Measurements from ENCODE around the gene CIART. TPM values are rescaled to one million over a fixed set of nuclear protein-coding genes. Genes with fewer than 3 reads are reported as not detected.

Gene CIART
- total and polyA plus RNA-seq, 2 of the 8 experiments (the other 6 are each of a cell fraction or from before 2014, with no cell fraction given): 9.6 to 33.3 TPM

DNA sequence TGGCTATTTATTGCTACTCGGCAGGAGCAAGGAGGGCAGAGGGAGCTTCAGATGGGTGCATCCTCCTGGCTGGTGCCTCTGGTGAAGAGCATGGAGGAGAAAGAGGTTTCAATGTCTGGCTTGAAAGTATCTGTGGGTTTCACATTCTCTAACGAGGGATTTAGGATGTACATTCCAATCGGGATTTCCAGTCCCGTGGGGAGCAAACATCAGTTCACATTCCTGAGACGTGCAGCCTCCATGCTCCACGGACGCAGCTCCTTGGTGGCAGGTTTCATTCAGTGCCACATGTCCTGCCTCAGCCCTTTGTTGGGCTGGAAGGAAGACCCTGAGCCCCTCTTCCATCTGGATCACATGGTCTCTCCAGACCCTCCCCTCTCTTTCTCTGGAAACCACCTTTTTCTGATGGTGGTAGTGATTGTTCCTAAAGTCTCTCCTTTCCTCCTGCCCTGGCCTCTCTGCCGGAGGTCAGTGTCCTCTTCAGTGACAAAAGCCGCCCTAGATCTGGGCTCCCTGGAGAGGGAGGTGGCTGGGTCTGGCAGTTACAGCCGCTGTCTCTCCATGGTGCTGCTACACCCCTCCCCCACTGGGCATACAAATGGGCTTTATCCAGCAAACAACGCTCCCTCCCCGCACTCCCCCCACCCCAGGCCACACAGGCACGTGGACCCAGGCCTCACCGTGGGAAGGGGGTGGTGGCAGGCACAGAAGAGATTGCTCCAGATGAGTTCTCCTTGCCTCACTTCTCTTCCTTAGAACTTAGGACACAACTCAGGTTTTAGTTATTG, 25.6 kb upstream of the CIART start:
- CTCF ChIA-PET (ENCODE audit: partially characterized antibody): interaction anchor here (0.6 to 17.5 kb wide), 16 partner anchors 11 to 276 kb away, joined by 3 to 326 read pairs (median 6); partner anchors contain the start of genes APH1A, C1orf54 and CIART
- TF ChIP-seq PHF8 (conservative IDR thresholded peaks at IDR 0.05; ENCODE audit: low read depth, low read length) (no peak), BRCA1 (IDR thresholded peaks at IDR 0.05; ENCODE audit: low read depth, low read length) (no peak), GABPA (IDR thresholded peaks at IDR 0.05; ENCODE audit: borderline replicate concordance, insufficient read depth, low read length) (no peak), RFX5 (IDR thresholded peaks at IDR 0.05; ENCODE audit: borderline replicate concordance, low read depth, low read length) (no peak), CBX8 (IDR thresholded peaks at IDR 0.05; ENCODE audit: borderline replicate concordance, low read depth, low read length) (no peak), ASH2L (IDR thresholded peaks at IDR 0.05; ENCODE audit: low read length) (no peak), CEBPB (IDR thresholded peaks at IDR 0.05; ENCODE audit: low read depth, low read length) (no peak), MAFK (IDR thresholded peaks at IDR 0.05; ENCODE audit: low read depth, low read length) (no peak)
- TF ChIP-seq, protein P1, sequence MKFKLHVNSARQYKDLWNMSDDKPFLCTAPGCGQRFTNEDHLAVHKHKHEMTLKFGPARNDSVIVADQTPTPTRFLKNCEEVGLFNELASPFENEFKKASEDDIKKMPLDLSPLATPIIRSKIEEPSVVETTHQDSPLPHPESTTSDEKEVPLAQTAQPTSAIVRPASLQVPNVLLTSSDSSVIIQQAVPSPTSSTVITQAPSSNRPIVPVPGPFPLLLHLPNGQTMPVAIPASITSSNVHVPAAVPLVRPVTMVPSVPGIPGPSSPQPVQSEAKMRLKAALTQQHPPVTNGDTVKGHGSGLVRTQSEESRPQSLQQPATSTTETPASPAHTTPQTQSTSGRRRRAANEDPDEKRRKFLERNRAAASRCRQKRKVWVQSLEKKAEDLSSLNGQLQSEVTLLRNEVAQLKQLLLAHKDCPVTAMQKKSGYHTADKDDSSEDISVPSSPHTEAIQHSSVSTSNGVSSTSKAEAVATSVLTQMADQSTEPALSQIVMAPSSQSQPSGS (IDR thresholded peaks at IDR 0.05; ENCODE audit: low read length): no peak

More for the DNA sequence above, 25.6 kb upstream of the CIART start:
- peak overlapping the region; percentile 78 to 99 for H3K4me2 ChIP-seq (ENCODE audit: insufficient read depth in 1 of 2, low read depth in 2 of 2, low read length in 2 of 2)
- DNase-seq (ENCODE audit: low read depth in 1 of 2, low spot score in 2 of 2): peak in 1 of 2 experiments; percentile 70
- peak overlapping the region; percentile 99 for H2AK5ac ChIP-seq (ENCODE audit: low read depth, low read length)
- peaks cover 2 to 8% (median 4%) of the 10 kb centered on the region in 4 experiments; a peak in 5 of 8 replicates for H3K36me3 ChIP-seq (ENCODE audit: control insufficient read depth in 2 of 4, insufficient read depth in 4 of 4, low read length in 3 of 4)
- H2BK12ac ChIP-seq (ENCODE audit: low read depth, low read length): peak overlapping the region; percentile 99
- H3K27ac ChIP-seq (ENCODE audit: low read depth, low read length): peak overlapping the region; percentile 95
- peaks cover 5% of the 10 kb centered on the region; the same call in 1 of the 2 replicates for H3K79me1 ChIP-seq (ENCODE audit: low read depth, low read length)
- H4K8ac ChIP-seq (ENCODE audit: extremely low read depth, insufficient read depth, low read length): peak overlapping the region; percentile 81; the same call in 1 of the 2 replicates
- H3K4me1 ChIP-seq (replicated peaks in 1 of 4; ENCODE audit: control insufficient read depth in 3 of 4, insufficient read depth in 4 of 4, low read length in 3 of 4): peaks cover 0 to 20% (median 14%) of the 10 kb centered on the region in 4 experiments; a peak in 6 of 7 replicates
- H3K23me2 ChIP-seq (ENCODE audit: low read depth, low read length): peaks cover 36% of the 10 kb centered on the region
- no peaks in the 10 kb centered on the region for H3K9me3 ChIP-seq (ENCODE audit: insufficient read depth in 2 of 2, low read depth in 1 of 2, low read length in 1 of 2)
- H3K9ac ChIP-seq (replicated peaks in 1 of 4; ENCODE audit: extremely low read depth in 1 of 4, low read depth in 3 of 4, low read length in 3 of 4): peak overlapping the region in 3 of 4 experiments; percentile 67 to 83 (median 80); a peak in 6 of 7 replicates
- H4K91ac ChIP-seq (replicated peaks; ENCODE audit: insufficient read length, low read length): peak overlapping the region; percentile 96
- no peak overlapping the region for H3K23ac ChIP-seq (ENCODE audit: insufficient read length)
- H2BK120ac ChIP-seq (replicated peaks; ENCODE audit: low read depth, low read length): peak overlapping the region; percentile 97
- peak overlapping the region; percentile 98 for H2BK5ac ChIP-seq (ENCODE audit: low read depth, low read length)
- H2BK20ac ChIP-seq (ENCODE audit: low read length): peak overlapping the region; percentile 96
- H3K18ac ChIP-seq (ENCODE audit: extremely low read depth, low read length): peak overlapping the region; percentile 100
- H3K14ac ChIP-seq (ENCODE audit: insufficient read length): peak overlapping the region; percentile 89
- H2BK15ac ChIP-seq (ENCODE audit: low read length): peak overlapping the region; percentile 100
- H4K5ac ChIP-seq (ENCODE audit: insufficient read length, low read depth, low read length): peak overlapping the region; percentile 64
- no peak for FAIRE-seq
- peak overlapping the region; percentile 67 for H3K56ac ChIP-seq (replicated peaks; ENCODE audit: insufficient read length, low read depth, low read length)
- 5% methylated on average over 14 of the region's 14 CpGs; no CpG with 5 or more reads in 1 of the 2 experiments for WGBS, 2 experiments (ENCODE audit: extremely low coverage in 1 of 2, insufficient coverage in 1 of 2, insufficient read length in 1 of 2, insufficient replicate concordance in 2 of 2, low coverage in 1 of 2, low lambda C conversion rate in 2 of 2, missing lambda C conversion rate in 1 of 2)
- H3K4me3 ChIP-seq (ENCODE audit: extremely low read depth in 1 of 4, insufficient read depth in 2 of 4, low read depth in 3 of 4, low read length in 4 of 4): peak overlapping the region; percentile 70 to 82 (median 80)
- no peak overlapping the region for H2AFZ ChIP-seq (ENCODE audit: low read length)
- no peaks in the 10 kb centered on the region for H4K20me1 ChIP-seq (replicated peaks in 1 of 2; ENCODE audit: control insufficient read depth in 1 of 2, insufficient read depth in 2 of 2, low read length in 2 of 2)
- no peaks in the 10 kb centered on the region for H3K27me3 ChIP-seq (replicated peaks in 1 of 4; ENCODE audit: control insufficient read depth in 3 of 4, extremely low read depth in 1 of 4, insufficient read depth in 3 of 4, low read length in 3 of 4)
- POLR2A ChIA-PET (ENCODE audit: partially characterized antibody): interaction anchor here (0.5 to 19.4 kb wide), 28 partner anchors 9 to 725 kb away, joined by 3 to 535 read pairs (median 6); partner anchors contain the start of genes ANP32E, ANXA9, APH1A and C1orf54
- H3K79me2 ChIP-seq (ENCODE audit: control insufficient read depth in 1 of 2, insufficient read depth in 2 of 2, low read length in 2 of 2): peaks cover 4 to 25% of the 10 kb centered on the region in 2 experiments
- H3K4ac ChIP-seq (replicated peaks; ENCODE audit: insufficient read length, low read depth, low read length): peak overlapping the region; percentile 95
